GM21447 (cell line): ENCODE results near the gene FYN.

ENCODE experiments used
- ATAC-seq: cut with Tn5 transposase; IDR thresholded peaks from one replicate; pipeline ENCODE4 v1.9.1; 2021; ENCODE audit not compliant: unreplicated experiment

The FYN gene

DNA sequence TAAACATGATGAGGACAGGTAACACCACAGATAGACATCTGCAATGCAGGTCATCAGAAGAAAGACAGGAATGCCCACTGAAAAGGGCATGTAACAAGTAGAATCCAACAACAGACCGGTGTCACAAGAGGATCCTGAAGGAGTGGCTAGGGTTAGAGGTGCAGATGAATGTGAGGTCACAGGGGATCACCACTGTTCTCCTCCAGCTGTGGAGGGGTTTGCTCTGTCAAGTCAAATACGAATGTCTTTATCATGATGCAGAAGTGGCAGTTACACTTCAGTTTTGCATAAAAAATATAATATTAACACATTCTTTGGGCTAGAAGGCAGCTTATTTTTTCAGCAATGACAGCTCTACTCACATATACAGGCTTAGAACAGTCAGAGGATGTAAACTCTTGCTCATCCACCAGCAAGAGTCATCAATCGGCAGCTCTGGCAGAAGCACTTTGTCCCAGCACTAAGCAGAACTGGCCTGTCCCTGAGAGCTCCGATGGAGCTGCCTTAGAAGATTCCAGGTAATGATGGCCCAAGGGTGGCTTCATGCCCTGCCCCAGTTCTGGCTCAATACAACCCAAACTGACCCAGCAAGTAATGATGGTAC is 137.1 kb downstream of the FYN start:
- no peak for ATAC-seq

DNA sequence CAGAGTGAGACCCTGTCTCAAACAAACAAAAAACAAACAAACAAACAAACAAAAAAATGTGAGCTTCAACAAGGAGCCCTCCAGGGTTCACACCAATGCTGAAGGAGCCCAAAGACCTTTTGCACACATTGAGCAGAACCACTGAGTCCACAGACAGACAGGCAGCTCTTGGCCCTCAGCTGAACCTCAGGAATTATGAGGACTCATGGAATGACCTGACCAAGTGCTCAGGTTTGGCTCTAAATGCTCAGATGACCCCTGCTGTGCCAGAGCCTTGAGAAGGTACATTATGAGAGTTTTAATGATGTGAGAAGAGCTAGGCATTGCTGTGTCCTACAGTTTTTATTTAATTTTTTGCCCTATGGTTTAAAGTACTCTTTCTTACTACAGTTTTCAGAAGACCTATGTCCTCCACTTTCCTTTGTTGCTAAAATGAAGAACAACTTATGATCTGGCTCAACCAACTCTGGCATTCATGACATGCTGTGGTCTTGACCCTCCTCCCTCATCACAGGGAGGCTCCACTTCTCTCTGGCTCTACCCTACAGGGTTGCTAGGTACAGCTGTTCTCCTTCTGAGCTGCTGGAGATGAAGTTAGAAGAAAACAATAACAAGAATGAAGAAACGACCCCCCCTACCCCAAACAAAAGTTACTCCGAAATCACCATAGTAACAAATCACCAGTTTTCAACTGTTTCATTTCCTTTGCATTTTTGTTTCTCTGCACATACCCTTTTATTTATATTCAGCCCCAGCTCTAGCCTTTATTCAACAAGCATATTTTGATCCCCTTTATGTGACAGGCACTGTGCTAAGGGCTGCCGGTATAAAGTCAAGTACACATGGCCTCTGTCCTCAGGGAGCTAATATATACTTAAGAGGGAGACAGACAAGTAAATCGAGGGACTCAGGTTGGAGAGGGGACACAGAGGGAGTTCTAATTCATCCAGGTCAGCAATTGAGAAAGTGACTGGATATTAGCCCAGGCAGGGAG is 138.9 kb downstream of the FYN start:
- no peak for ATAC-seq

DNA sequence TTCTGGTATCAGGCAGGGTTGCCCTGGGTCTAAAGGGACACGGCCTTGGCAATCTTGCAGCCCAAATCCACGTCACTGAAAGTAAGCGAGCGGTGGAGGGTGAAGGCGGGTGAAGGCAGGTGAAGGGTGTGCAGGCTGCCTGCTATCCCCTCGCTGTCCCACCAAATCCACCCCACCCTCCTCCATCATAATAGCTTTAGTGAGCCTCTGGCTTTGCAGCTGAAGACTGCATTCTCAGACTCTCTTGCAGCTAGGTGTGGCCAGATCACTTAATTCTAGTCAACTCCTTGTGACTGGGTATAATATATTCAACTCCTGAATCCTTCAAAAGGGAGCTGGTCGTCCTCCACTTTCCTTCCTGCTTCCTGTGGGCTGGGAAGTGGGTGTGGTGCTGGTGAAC is 140.9 kb downstream of the FYN start:
- no peak for ATAC-seq

DNA sequence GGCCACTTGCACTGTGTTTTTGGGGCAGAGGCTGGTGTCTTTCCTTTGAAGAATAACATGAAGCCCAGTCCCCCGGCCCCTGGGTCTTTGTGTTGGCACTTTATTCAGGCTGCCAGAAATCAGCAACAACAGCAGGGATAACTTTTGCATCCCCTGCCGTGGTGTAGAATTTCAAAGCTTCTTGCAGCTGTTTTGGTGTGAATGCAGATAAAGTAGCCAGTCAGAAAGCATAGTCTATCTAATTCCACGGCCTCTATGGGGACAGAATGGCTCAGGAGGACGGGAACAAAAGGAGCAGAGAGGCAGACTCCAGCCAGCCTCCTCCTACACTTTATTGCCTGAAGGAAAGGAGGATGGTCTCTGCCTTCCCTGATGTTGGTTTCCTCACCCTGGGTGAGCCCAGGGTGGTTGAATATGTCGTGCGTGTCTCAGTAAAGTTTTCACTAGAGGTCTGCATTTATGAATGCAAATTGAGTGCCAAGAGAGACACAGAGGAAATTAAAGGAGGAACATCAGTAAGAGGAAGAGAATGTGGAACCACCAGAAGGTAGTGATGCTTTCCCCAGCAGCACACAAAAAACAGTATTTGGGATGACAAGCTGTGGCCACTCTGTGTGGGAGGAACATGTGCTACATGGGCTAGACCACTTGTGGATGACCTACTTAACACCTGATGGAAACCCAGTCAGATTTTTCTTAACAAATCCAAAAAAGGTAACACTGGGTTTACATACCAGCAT is 141.6 kb downstream of the FYN start:
- ATAC-seq: no peak

DNA sequence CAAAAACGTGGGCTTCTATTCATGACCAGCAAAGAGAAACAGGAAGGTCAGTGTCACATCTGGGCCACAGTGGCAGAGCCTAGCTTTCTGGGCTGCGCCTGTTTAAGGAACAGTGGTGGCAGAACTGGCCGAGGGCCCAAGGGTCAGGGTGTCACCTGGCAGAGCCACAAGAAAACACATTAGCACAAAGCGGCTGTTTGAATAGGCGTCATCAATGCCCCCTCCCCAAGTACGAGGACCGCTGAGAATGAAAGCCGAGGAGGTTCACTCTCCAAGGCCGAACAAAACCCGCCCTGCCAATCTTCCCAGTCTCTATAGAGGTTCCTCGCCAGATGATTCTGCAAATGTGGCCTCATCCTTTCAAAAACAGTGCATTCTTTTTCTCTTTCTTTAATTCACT is 142.4 kb downstream of the FYN start:
- no peak for ATAC-seq

DNA sequence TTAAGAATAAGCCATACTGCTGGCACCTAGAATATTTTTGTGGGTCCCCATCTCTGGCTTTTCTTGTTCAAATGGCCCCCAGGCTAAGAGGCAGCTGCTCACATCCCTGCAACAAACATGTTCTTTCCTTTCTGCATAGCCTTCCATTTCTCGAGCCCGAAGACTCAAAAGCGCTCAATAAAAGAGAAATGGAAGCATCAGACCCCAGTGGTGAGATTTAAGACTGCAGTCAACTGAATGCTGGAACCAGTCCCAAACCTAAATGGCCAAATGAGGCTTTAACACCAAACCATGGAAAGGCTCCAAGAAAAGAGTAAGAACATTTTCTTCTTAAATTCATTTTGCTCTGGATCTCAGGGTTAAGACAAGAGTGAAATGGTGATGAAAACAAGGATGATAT is 145.4 kb downstream of the FYN start:
- ATAC-seq: no peak

DNA sequence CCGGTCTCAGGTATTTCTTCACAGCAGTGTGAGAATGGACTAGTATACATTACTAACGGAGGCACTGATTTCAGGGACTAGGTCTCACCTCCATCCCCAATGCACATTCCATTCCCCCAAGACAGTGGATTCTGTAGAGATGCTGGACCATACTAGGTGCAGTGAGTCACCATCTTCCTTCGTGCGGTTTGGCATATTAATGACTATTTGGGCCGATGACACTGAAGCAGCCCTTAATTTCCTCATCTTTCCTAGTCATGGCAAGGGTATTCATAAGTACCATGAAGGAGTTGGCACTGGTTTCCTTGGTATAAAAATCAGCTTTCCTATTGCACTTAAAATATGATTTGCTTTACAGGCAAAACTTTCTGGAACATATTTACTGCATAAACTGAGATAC is 146.2 kb downstream of the FYN start:
- no peak for ATAC-seq

DNA sequence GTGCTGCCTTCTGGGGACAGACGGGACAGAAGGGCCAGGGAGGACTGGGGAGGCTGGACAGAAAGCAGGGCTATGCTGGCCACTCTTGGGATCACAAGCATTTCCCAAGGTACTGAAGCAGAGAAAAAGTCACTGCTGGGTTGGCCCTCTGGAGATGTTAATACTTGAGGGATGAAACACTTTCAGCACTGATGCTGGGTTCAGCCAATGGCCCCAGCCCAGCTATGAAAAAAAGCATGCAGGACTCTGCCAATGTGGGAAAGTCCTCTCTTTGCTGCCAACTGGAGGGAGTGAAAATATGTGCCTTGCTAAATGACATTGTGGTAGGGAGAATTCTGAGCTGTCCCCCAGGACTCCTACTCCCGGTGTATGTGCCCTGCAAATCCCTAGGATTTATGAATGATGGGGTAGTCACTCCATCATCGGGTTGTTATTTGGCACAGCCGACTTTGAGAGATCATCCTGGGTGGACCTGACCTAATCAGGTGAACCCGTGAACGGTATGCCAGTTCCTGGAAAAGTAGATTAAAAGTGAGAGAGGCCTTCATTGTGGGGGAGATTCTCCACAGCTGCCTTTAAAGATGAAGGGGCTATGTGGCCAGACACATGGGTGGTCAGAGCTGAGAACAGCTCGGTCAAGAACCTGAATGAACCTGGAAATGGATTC is 147.7 kb downstream of the FYN start:
- no peak for ATAC-seq

DNA sequence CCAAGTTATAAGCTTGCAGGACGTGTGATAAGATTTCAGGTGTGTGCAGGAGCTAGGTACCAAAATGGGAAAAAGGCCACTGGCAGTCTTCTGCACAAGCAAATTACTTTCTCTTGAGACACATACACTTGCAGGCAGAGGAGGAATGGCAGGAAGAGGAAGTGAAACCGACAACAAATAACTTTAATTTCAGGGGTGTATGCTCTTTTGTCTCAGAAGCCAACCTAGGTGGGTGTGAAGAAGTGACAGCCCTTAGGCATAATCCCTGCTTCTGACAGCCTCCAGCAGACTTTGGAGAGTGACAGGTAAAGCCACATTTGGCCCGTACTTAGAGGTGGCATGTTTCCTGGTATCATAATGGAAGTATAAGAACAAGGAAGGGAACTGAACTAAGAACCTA is 148.7 kb downstream of the FYN start:
- ATAC-seq: peak; percentile 99

DNA sequence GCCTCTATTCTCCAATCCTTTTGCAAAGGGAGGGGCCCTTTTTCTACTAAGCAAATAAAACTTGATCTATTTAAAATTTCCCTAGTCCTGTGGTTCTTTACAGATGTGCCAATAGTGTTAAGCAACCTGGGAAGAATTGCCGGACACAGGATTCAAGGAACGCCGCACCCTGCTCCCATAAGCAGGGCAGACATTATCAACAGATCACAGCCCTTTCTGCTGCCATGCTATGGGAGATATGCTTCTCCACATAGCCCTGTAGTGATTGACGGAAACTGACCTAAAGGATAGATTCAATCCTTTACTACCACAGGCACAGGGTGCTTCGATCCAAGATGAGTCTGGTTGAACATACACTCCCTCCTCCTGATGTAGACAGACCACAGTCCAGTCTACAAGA is 149.2 kb downstream of the FYN start:
- ATAC-seq: peak; percentile 12

DNA sequence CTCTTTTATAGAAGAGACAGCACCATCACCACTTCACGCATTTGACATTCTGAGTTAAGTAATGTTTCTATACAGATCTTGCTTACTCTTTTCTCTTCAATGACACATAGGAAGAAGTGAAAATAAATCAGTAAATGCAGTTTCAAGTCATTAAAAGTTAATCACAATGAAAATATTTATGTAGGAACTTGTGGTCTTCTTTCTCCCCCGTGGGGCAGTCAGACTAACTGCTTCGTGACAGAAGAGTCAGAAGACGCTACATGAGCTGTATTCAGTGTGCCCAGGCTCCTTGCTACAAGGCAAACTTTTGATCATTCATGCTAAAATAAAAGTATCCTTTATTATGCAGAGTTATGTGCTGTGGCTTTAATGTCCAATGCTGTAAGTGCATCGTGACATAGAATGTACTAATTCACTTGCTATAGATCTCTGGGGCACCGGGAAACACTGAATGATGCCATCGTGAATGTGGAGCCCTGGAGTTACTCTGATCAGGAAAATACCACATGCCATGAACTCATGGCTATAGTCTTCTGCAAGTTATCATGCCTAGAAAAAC is 149.8 kb downstream of the FYN start:
- ATAC-seq: no peak

DNA sequence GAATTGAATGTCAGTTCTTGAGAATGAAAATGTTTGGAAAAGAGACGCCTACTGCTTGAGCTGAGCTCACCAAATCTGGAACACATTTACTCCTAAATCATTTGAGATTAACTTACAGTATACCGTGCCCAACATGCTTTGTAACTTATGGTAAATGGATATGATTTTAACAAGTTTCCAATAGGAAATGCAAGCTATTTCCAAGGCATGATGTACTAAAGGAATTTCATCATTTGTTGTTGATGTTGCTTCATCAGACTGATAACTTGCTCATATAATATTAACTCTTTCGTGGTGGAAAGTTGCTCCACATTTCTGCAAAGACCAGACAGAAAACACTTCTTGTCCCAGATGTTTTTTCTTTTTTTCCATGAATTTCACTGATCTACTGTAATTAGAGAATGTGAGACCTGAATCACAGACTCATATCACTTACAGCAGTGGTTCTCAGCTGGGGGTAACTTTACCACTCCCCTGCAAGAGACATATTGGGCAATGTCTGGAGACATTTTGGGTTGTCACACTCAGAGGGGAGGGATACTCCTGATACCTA is 151.0 kb downstream of the FYN start:
- ATAC-seq: no peak

DNA sequence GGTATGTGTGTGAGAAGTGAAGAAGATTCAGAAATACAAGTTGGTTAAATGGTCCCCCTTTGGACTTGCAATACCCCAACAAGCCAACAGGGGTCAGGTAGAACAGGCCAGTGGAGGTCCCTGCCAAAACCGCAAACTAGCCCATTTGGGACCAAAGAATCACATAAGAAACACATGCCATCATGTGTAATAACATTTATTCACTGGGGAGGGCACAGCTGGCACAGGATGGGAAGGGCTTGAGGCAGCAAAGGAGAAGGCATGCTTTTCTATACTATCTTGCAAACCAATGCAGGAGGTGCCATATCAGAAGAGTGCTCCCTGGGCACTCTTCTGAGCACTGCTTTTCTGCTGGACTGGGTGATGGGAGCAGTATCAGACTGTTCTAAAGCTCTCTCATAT is 151.5 kb downstream of the FYN start:
- no peak for ATAC-seq

DNA sequence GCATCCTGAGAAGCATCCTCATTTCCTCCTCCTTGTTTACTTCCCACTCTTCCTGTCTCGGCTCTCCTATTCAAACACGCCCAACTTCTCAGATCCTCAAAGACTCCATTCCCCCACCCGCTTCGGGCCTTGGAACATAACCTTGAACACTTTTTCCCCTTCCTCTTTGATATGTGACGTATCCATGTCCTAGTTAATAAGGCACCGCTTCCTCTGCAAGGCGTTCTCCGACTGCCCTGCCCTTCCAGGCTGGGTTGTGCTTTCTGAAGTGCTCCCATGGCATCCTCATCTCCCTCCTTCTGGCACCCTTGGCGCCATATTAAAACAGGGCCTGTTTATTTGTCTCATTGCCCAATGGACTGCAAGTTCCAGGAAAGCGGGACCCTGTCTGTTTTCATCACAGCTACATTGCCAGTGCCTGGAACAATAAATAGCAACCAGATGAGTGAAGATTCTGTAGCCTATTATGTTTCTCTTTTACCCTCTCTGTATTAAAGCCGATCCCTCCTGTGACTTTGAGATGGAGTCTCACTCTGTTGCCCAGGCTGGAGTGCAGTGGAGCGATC is 152.2 kb downstream of the FYN start:
- no peak for ATAC-seq

DNA sequence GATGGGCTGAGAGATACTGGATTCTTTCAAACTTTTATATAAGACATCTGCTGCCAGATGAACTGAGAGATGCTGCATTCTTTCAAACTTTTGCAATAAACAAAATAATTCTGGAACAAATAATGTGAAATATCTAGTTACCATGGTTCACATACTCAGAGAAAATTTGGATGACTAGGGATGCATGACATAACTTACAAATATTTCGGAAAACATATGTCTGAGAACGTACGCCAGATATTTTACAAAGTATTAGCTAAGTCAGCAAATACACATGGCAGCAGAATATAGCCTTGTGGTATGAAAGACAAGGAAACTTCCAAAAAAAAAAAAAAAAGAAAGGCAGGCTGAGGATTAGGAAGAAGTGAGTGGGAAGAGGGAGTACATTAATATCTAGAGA is 154.3 kb downstream of the FYN start:
- ATAC-seq: no peak

DNA sequence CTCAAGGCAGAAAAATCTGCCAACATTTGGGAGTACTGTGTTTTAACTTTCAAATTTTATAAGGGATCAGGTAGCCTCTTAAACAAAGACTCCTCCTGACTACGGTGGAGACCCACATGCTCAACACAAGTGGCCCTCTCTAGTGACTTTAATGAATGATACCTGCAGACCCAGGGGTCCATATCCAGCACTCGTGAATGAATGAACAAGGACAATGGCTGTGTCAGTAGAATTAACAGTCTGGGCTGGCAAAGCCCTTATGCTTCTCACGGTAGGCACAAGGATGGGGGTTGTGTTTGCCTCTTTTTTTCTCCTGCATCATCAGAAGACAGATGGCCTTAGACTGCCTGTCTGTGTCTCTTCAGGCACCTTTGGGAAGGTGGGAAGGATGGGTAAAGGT is 154.9 kb downstream of the FYN start:
- ATAC-seq: no peak

DNA sequence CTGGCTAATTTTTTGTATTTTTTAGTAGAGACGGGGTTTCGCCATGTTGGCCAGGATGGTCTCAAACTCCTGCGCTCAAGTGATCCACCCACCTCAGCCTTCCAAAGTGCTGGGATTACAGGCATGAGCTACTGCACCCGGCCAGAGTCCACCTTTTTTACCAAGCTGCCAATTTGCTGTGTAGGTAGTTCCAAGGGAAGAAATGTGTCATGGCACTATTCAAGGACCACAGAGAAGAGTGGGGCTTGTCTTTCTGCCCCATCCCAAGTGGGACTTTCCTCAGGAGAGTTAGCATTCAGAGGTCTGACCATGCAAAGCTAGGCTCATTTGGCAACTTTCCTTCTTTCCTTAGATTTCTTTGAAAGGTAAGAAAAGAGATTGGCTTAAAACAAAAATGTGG is 155.6 kb downstream of the FYN start:
- no peak for ATAC-seq

DNA sequence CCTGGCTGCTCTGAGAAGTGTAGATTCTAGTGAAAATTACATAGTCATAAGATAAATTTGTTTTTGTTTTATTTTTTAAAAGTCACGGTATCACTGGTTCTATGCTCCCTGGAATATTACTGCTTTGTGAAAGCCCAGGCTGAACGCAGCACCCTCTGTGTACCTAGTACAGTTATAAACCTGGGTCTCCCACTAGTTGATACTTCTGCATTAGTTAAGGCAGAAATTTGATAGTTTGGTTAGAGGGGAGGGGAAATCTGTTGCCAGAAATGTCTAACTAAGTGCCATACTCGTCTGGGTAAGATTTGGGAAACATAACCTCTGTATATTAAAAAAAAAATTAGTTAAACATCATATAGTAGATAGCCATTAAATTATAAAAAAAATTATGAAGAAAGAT is 156.9 kb downstream of the FYN start:
- no peak for ATAC-seq

DNA sequence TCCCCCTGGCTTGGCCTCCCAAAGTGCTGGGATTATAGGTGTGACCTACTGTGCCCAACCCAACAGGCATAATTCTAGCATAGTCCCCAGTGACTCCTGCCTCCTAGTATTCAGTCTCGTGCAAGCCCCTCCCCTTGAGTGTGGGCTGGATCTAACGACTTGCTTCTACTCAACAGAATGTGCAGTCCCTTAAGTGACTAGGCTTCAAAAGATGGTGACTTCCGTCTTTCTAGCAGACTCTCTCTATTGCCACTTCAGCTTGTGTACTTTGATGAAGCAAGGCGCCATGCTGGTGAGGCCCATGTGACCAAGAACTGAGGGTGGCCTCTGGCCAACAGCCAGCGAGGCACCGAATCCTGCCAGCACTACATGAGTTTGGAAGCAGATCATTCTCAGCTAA is 157.9 kb downstream of the FYN start:
- no peak for ATAC-seq
